Activated naive CD8-positive, alpha-beta T cell treated with anti-CD3 and anti-CD28 coated beads for 36 hours (primary cell): ENCODE results near the gene SLC46A3. TPM values are rescaled to one million over a fixed set of nuclear protein-coding genes. Genes with fewer than 3 reads are reported as not detected.

Experiments
- DNase-seq: peaks from one replicate; pipeline ENCODE4 v3.0.0; 2021
- H3K27ac Mint-ChIP-seq: one replicate; pipeline ENCODE4 v1.8.0; 2022; ENCODE audit warnings: mild to moderate bottlenecking, moderate library complexity, mixed read lengths
- H3K27me3 Mint-ChIP-seq: one replicate; pipeline ENCODE4 v1.8.0; 2022; ENCODE audit warnings: mild to moderate bottlenecking, mixed read lengths
- H3K36me3 Mint-ChIP-seq: one replicate; pipeline ENCODE4 v1.8.0; 2021; ENCODE audit warnings: mild to moderate bottlenecking, mixed read lengths
- H3K4me1 Mint-ChIP-seq: one replicate; pipeline ENCODE4 v1.8.0; 2021; ENCODE audit warnings: mixed read lengths
- H3K4me3 Mint-ChIP-seq: one replicate; pipeline ENCODE4 v1.8.0; 2022; ENCODE audit warnings: mild to moderate bottlenecking, moderate library complexity, mixed read lengths
- H3K9me3 Mint-ChIP-seq: one replicate; pipeline ENCODE4 v1.8.0; 2022; ENCODE audit warnings: mixed read lengths
- total RNA-seq, 2 experiments: library from RNA; stranded (reverse); gene quantifications; one replicate each; pipeline ENCODE4 v1.2.3, GENCODE V29; 2021

Gene SLC46A3
- 1 to 10 TPM; 2.6 to 3.2 TPM for total RNA-seq

- H3K36me3 Mint-ChIP-seq: no peaks in the 10 kb centered on the region
Observed at GRCh38 chr13:28718543-28719226, at the start of gene SLC46A3. TSS of gene SLC46A3 (minus strand) at chr13:28718970. CDS start at chr13:28717998, 972 bp downstream.

GRCh38 chr13:28763887-28764286, 45.1 kb upstream of the SLC46A3 start:
- peaks cover 2% of the 10 kb centered on the region for H3K36me3 Mint-ChIP-seq
- no peak for DNase-seq
- peaks cover 12% of the 10 kb centered on the region for H3K9me3 Mint-ChIP-seq
- peaks cover 5% of the 10 kb centered on the region for H3K27me3 Mint-ChIP-seq
- H3K4me3 Mint-ChIP-seq: no peak overlapping the region
- no peak overlapping the region for H3K27ac Mint-ChIP-seq
- no peaks in the 10 kb centered on the region for H3K4me1 Mint-ChIP-seq

More at GRCh38 chr13:28718543-28719226, at the start of gene SLC46A3:
- Mint-ChIP-seq H3K4me3 (peak within 1 kb of the TSS; percentile 94), H3K27ac (peak within 1 kb of the TSS; percentile 96), H3K4me1 (peaks cover 26% of the 10 kb centered on the region), H3K9me3 (no peaks in the 10 kb centered on the region), H3K27me3 (no peaks in the 10 kb centered on the region)
- DNase-seq: peak; percentile 96

GRCh38 chr13:28761586-28761985, 42.8 kb upstream of the SLC46A3 start:
- H3K4me3 Mint-ChIP-seq: no peak overlapping the region
- no peak overlapping the region for H3K27ac Mint-ChIP-seq
- no peaks in the 10 kb centered on the region for H3K4me1 Mint-ChIP-seq
- H3K9me3 Mint-ChIP-seq: peaks cover 15% of the 10 kb centered on the region
- peaks cover 5% of the 10 kb centered on the region for H3K27me3 Mint-ChIP-seq
- DNase-seq: no peak
- peaks cover 2% of the 10 kb centered on the region for H3K36me3 Mint-ChIP-seq

GRCh38 chr13:28755546-28755870, 36.7 kb upstream of the SLC46A3 start:
- H3K4me1 Mint-ChIP-seq: peaks cover 6% of the 10 kb centered on the region
- H3K36me3 Mint-ChIP-seq: peaks cover 2% of the 10 kb centered on the region
- H3K4me3 Mint-ChIP-seq: no peak overlapping the region
- H3K9me3 Mint-ChIP-seq: peaks cover 17% of the 10 kb centered on the region
- no peak for DNase-seq
- H3K27ac Mint-ChIP-seq: no peak overlapping the region
- H3K27me3 Mint-ChIP-seq: no peaks in the 10 kb centered on the region

- Mint-ChIP-seq H3K4me1 (peaks cover 6% of the 10 kb centered on the region), H3K9me3 (peaks cover 17% of the 10 kb centered on the region), H3K27ac (peak overlapping the region; percentile 76), H3K36me3 (peaks cover 2% of the 10 kb centered on the region), H3K4me3 (peak overlapping the region; percentile 46), H3K27me3 (no peaks in the 10 kb centered on the region)
- no peak for DNase-seq
Observed at GRCh38 chr13:28754698-28755545, 36.2 kb upstream of the SLC46A3 start.

- H3K9me3 Mint-ChIP-seq: peaks cover 13% of the 10 kb centered on the region
- H3K4me3 Mint-ChIP-seq: no peak overlapping the region
- no peaks in the 10 kb centered on the region for H3K27me3 Mint-ChIP-seq
- peaks cover 6% of the 10 kb centered on the region for H3K4me1 Mint-ChIP-seq
- H3K36me3 Mint-ChIP-seq: no peaks in the 10 kb centered on the region
- H3K27ac Mint-ChIP-seq: no peak overlapping the region
- no peak for DNase-seq
Observed at GRCh38 chr13:28753946-28754345, 35.2 kb upstream of the SLC46A3 start.

- no peaks in the 10 kb centered on the region for H3K36me3 Mint-ChIP-seq
- peaks cover 9% of the 10 kb centered on the region for H3K9me3 Mint-ChIP-seq
- H3K4me1 Mint-ChIP-seq: peaks cover 6% of the 10 kb centered on the region
- H3K27ac Mint-ChIP-seq: no peak overlapping the region
- no peaks in the 10 kb centered on the region for H3K27me3 Mint-ChIP-seq
- no peak overlapping the region for H3K4me3 Mint-ChIP-seq
- no peak for DNase-seq
Observed at GRCh38 chr13:28753208-28753892, 34.6 kb upstream of the SLC46A3 start.

- Mint-ChIP-seq H3K27ac (no peak overlapping the region), H3K27me3 (no peaks in the 10 kb centered on the region), H3K9me3 (peaks cover 4% of the 10 kb centered on the region), H3K36me3 (no peaks in the 10 kb centered on the region), H3K4me3 (no peak overlapping the region), H3K4me1 (peaks cover 6% of the 10 kb centered on the region)
- no peak for DNase-seq
Observed at GRCh38 chr13:28751175-28751960, 32.6 kb upstream of the SLC46A3 start.

- no peaks in the 10 kb centered on the region for H3K27me3 Mint-ChIP-seq
Observed at GRCh38 chr13:28750187-28751045, 31.6 kb upstream of the SLC46A3 start.

GRCh38 chr13:28747851-28748250, 29.1 kb upstream of the SLC46A3 start:
- Mint-ChIP-seq H3K36me3 (no peaks in the 10 kb centered on the region), H3K9me3 (peaks cover 2% of the 10 kb centered on the region), H3K4me3 (no peak overlapping the region), H3K27ac (no peak overlapping the region), H3K27me3 (no peaks in the 10 kb centered on the region), H3K4me1 (no peaks in the 10 kb centered on the region)
- DNase-seq: no peak

More at GRCh38 chr13:28750187-28751045, 31.6 kb upstream of the SLC46A3 start:
- Mint-ChIP-seq H3K9me3 (peaks cover 4% of the 10 kb centered on the region), H3K4me1 (peaks cover 5% of the 10 kb centered on the region), H3K4me3 (no peak overlapping the region), H3K36me3 (no peaks in the 10 kb centered on the region), H3K27ac (no peak overlapping the region)
- DNase-seq: no peak

- H3K9me3 Mint-ChIP-seq: peaks cover 2% of the 10 kb centered on the region
Observed at GRCh38 chr13:28746287-28746612, 27.5 kb upstream of the SLC46A3 start.

GRCh38 chr13:28744656-28745055, 25.9 kb upstream of the SLC46A3 start:
- Mint-ChIP-seq H3K4me1 (no peaks in the 10 kb centered on the region), H3K27me3 (no peaks in the 10 kb centered on the region), H3K4me3 (no peak overlapping the region), H3K27ac (no peak overlapping the region), H3K36me3 (no peaks in the 10 kb centered on the region), H3K9me3 (peaks cover 2% of the 10 kb centered on the region)
- DNase-seq: no peak

More at GRCh38 chr13:28746287-28746612, 27.5 kb upstream of the SLC46A3 start:
- Mint-ChIP-seq H3K36me3 (no peaks in the 10 kb centered on the region), H3K4me3 (no peak overlapping the region), H3K27ac (no peak overlapping the region), H3K27me3 (no peaks in the 10 kb centered on the region), H3K4me1 (no peaks in the 10 kb centered on the region)
- DNase-seq: no peak

GRCh38 chr13:28744091-28744536, 25.3 kb upstream of the SLC46A3 start:
- Mint-ChIP-seq H3K27ac (no peak overlapping the region), H3K4me3 (no peak overlapping the region), H3K27me3 (no peaks in the 10 kb centered on the region), H3K36me3 (no peaks in the 10 kb centered on the region), H3K4me1 (no peaks in the 10 kb centered on the region), H3K9me3 (no peaks in the 10 kb centered on the region)
- DNase-seq: no peak
